Fibroblast of pulmonary artery (primary cell): ENCODE data around the gene HOXA3.

ENCODE experiments used
- DNase-seq: peaks from one replicate; pipeline ENCODE4 v3.0.0-alpha.2; 2010; ENCODE audit warnings: low read depth
- H3K4me3 ChIP-seq: replicated peaks from 2 replicates; pipeline ENCODE4 v1.5.1; 2011; ENCODE audit warnings: low read depth, mild to moderate bottlenecking, control low read depth, low read length, moderate library complexity
- TF ChIP-seq, protein P1 (sequence below): IDR thresholded peaks from 2 replicates; pipeline ENCODE4 v1.5.1; 2011; ENCODE audit warnings: mild to moderate bottlenecking, control low read depth, low read length, inconsistent platforms; ENCODE audit errors: missing control alignments

The HOXA3 gene

GRCh38 chr7:27107391-27108381, 44.7 kb downstream of the HOXA3 start:
- TF ChIP-seq, protein P1, sequence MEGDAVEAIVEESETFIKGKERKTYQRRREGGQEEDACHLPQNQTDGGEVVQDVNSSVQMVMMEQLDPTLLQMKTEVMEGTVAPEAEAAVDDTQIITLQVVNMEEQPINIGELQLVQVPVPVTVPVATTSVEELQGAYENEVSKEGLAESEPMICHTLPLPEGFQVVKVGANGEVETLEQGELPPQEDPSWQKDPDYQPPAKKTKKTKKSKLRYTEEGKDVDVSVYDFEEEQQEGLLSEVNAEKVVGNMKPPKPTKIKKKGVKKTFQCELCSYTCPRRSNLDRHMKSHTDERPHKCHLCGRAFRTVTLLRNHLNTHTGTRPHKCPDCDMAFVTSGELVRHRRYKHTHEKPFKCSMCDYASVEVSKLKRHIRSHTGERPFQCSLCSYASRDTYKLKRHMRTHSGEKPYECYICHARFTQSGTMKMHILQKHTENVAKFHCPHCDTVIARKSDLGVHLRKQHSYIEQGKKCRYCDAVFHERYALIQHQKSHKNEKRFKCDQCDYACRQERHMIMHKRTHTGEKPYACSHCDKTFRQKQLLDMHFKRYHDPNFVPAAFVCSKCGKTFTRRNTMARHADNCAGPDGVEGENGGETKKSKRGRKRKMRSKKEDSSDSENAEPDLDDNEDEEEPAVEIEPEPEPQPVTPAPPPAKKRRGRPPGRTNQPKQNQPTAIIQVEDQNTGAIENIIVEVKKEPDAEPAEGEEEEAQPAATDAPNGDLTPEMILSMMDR: no peak
- no peak for DNase-seq
- H3K4me3 ChIP-seq: no peak overlapping the region

GRCh38 chr7:27106901-27107240, 45.5 kb downstream of the HOXA3 start:
- DNase-seq: no peak
- H3K4me3 ChIP-seq: no peak overlapping the region
- TF ChIP-seq, protein P1: no peak

DNA sequence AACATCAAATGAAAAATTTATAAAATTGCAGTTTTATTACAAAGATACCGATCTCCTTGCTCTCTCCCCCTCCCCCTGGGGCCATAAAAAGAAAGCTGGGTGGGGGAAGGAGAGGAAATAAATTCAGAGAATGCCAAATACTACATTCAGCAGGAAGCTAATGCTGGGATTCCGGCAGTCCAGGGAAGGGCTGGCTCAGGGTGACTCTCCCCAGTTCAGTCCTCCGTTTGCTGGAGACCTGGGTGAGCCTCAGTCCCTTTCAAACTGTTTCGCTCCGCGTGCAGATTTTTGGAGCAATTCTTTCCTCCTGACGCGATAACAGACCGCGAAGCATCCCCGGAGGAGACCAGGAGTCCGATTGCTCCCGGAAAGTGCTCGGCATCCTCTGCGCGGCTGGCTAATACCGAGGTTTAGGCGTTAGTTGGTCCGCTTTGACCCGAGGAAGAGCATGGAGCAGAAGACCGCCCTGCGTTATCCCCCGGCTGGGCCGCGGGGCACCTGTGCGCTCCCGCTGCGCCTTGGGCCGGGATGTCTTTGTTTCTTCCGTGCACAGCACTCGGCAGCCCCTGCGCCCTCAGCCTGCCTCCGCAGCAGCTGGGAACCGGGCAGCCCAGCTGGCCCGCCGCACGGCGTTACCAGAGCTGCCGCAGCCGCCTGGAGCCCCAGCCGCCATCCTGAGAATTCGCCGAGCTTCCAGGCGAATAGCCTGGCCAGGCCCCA, 46.0 kb downstream of the HOXA3 start:
- TF ChIP-seq, protein P1: no peak
- no peak for DNase-seq
- no peak overlapping the region for H3K4me3 ChIP-seq

GRCh38 chr7:27105301-27106031, 46.9 kb downstream of the HOXA3 start:
- TF ChIP-seq, protein P1: no peak
- no peak for DNase-seq
- H3K4me3 ChIP-seq: no peak overlapping the region

- no peak for DNase-seq
- TF ChIP-seq, protein P1: no peak
- no peak overlapping the region for H3K4me3 ChIP-seq
Measured at GRCh38 chr7:27104341-27105058, 47.9 kb downstream of the HOXA3 start.

- TF ChIP-seq, protein P1: no peak
- no peak overlapping the region for H3K4me3 ChIP-seq
- no peak for DNase-seq
Measured at GRCh38 chr7:27103489-27104226, 48.7 kb downstream of the HOXA3 start.
